OCI-LY1 (cell line): ENCODE data around the gene IGF2R.

Experiments
- H2AFZ ChIP-seq: fragments of 200-600 bp; sonication (generic), shearing (Covaris generic); 2 replicates; pipeline ENCODE4 v1.6.0; 2014; ENCODE audit warnings: antibody characterized with exemption, mild to moderate bottlenecking, low read length
- H3F3A ChIP-seq: fragments of 200-600 bp; sonication (generic), shearing (Covaris generic); 2 replicates; pipeline ENCODE4 v1.6.0; 2014; ENCODE audit warnings: mild to moderate bottlenecking, antibody characterized with exemption, low read length, moderate library complexity; ENCODE audit not compliant: insufficient read depth
- H3K27ac ChIP-seq: fragments of 200-600 bp; sonication (generic); 2 replicates; pipeline ENCODE4 v1.5.1; 2014; ENCODE audit warnings: low read length, mixed run types, mild to moderate bottlenecking, low read depth; ENCODE audit not compliant: poor library complexity, severe bottlenecking
- H3K27me3 ChIP-seq: fragments of 200-600 bp; sonication (generic); 2 replicates; pipeline ENCODE4 v1.6.0; 2014; ENCODE audit warnings: antibody characterized with exemption, mild to moderate bottlenecking, low read length, moderate library complexity; ENCODE audit not compliant: insufficient read depth
- H3K36me3 ChIP-seq: fragments of 200-600 bp; sonication (generic); 2 replicates; pipeline ENCODE4 v1.6.1; 2014; ENCODE audit warnings: mild to moderate bottlenecking, antibody characterized with exemption, low read length, moderate library complexity, mixed read lengths; ENCODE audit not compliant: insufficient read depth
- H3K4me1 ChIP-seq: fragments of 200-600 bp; sonication (generic); 2 replicates; pipeline ENCODE4 v1.5.1; 2014; ENCODE audit warnings: mild to moderate bottlenecking, low read length, moderate library complexity; ENCODE audit not compliant: insufficient read depth, severe bottlenecking
- H3K4me2 ChIP-seq: fragments of 200-600 bp; sonication (generic), shearing (Covaris generic); 2 replicates; pipeline ENCODE4 v1.6.1; 2014; ENCODE audit warnings: low read length
- H3K4me3 ChIP-seq: fragments of 200-600 bp; sonication (generic); 2 replicates; pipeline ENCODE4 v1.5.1; 2014; ENCODE audit warnings: low read length, low read depth, mild to moderate bottlenecking, mixed read lengths; ENCODE audit not compliant: poor library complexity, severe bottlenecking
- H3K79me2 ChIP-seq: fragments of 200-600 bp; shearing (Covaris generic); 2 replicates; pipeline ENCODE4 v1.6.1; 2016; ENCODE audit warnings: mixed run types, low read length, mixed read lengths; ENCODE audit not compliant: insufficient read depth
- H3K9ac ChIP-seq: fragments of 200-600 bp; sonication (generic), shearing (Covaris generic); 2 replicates; pipeline ENCODE4 v1.6.1; 2014; ENCODE audit warnings: mild to moderate bottlenecking, low read length, mixed read lengths
- H3K9me2 ChIP-seq: fragments of 200-600 bp; sonication (generic), shearing (Covaris generic); 2 replicates; pipeline ENCODE4 v1.6.1; 2014; ENCODE audit warnings: low read depth, mild to moderate bottlenecking, low read length, mixed read lengths
- H3K9me3 ChIP-seq: fragments of 200-600 bp; shearing (Covaris generic); 2 replicates; pipeline ENCODE4 v1.6.1; 2014; ENCODE audit warnings: low read length, mixed read lengths
- H4K20me1 ChIP-seq: fragments of 200-600 bp; sonication (generic), shearing (Covaris generic); 2 replicates; pipeline ENCODE4 v1.6.0; 2016; ENCODE audit warnings: mild to moderate bottlenecking, low read length; ENCODE audit not compliant: insufficient read depth
- EZH2 ChIP-seq: fragments of 200-600 bp; sonication (generic), shearing (Covaris generic); IDR thresholded peaks from 2 replicates; pipeline ENCODE4 v1.8.0; 2017; ENCODE audit warnings: borderline replicate concordance, mixed run types, mild to moderate bottlenecking, antibody characterized with exemption, low read length, moderate library complexity, mixed read lengths
- TF ChIP-seq, protein P1 (sequence below): fragments of 200-600 bp; sonication (generic), shearing (Covaris generic); IDR thresholded peaks from 2 replicates; pipeline ENCODE4 v1.5.1; 2017; ENCODE audit warnings: mild to moderate bottlenecking, antibody characterized with exemption, low read length, moderate library complexity, mixed read lengths

IGF2R gene

DNA sequence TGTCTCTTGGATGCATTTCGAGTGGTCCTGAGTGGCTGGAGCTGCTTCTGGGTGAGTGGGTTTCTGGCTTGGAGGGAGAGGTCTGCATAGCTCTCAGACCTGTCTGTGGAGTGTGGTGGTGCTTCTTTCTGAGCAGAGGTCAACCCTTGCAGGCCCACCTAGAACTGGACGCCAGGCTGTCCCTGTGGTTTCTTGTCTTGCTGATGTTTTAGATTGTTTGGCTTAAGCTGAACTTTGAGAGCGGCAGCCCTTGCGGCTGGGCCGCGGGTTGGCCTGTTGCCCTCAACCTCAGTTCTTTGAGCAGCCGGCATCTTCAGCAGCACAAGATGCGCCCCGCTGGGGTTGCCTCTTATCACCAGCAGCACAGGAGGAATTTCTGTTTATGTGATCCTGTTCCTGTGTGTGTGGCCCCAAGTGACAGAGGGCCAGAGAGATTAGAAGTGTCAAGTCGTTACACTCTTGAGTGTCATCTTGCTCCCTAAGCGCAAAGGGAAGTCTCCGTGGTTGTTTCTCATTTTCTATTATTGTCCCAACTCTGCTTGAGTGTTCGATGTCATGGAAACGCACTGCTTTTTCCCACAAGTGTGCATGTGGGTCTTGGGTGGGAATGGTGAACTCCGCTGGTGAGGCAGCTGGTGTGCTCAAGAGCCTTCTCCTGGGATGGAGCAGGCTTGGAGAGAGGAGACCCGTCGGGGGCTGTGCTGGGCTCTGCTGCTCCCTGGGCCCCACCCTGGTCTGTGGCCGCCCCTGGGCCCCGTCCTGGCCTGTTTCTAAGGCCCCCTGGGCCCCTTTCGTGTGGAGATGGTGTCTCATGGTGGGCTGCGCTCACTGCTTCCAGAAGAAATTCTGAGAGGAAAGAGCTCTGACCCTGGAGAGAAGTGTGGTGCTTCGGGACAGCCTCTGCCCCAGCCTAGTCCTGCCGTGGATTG, 132.7 kb downstream of the IGF2R start:
- Histone ChIP-seq H3K9ac (no peak overlapping the region), H3K27me3 (no peaks in the 10 kb centered on the region), H3K27ac (no peak overlapping the region), H3K79me2 (no peaks in the 10 kb centered on the region), H3F3A (no peaks in the 10 kb centered on the region), H3K9me3 (no peaks in the 10 kb centered on the region), H3K4me3 (no peak overlapping the region), H3K4me2 (no peak overlapping the region), H3K9me2 (no peaks in the 10 kb centered on the region), H3K36me3 (peaks cover 20% of the 10 kb centered on the region; the same call in 1 of the 2 replicates), H2AFZ (no peak overlapping the region), H3K4me1 (no peaks in the 10 kb centered on the region), H4K20me1 (no peaks in the 10 kb centered on the region)
- no peak for TF ChIP-seq EZH2
- TF ChIP-seq, protein P1, sequence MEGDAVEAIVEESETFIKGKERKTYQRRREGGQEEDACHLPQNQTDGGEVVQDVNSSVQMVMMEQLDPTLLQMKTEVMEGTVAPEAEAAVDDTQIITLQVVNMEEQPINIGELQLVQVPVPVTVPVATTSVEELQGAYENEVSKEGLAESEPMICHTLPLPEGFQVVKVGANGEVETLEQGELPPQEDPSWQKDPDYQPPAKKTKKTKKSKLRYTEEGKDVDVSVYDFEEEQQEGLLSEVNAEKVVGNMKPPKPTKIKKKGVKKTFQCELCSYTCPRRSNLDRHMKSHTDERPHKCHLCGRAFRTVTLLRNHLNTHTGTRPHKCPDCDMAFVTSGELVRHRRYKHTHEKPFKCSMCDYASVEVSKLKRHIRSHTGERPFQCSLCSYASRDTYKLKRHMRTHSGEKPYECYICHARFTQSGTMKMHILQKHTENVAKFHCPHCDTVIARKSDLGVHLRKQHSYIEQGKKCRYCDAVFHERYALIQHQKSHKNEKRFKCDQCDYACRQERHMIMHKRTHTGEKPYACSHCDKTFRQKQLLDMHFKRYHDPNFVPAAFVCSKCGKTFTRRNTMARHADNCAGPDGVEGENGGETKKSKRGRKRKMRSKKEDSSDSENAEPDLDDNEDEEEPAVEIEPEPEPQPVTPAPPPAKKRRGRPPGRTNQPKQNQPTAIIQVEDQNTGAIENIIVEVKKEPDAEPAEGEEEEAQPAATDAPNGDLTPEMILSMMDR = no peak

DNA sequence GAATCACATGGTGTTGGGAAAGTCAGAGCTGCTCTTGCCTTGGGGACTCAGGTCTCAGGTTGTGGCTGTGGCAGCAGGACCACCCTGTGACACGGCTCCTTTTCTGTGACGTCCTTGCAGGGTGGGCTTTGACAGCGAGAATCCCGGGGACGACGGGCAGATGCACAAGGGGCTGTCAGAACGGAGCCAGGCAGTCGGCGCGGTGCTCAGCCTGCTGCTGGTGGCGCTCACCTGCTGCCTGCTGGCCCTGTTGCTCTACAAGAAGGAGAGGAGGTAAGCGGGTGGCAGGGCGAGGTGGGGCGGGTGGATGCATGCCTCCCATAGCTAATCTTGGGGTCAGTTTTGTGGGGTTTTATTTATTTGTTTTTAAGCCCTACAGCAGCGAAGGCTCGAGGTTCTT, 133.5 kb downstream of the IGF2R start:
- H3K36me3 ChIP-seq = peaks cover 14% of the 10 kb centered on the region; the same call in 1 of the 2 replicates
- no peaks in the 10 kb centered on the region for H3K9me3 ChIP-seq
- H3K4me3 ChIP-seq = no peak overlapping the region
- no peaks in the 10 kb centered on the region for H3K27me3 ChIP-seq
- H3F3A ChIP-seq = no peaks in the 10 kb centered on the region
- no peak overlapping the region for H3K4me2 ChIP-seq
- H2AFZ ChIP-seq = no peak overlapping the region
- H3K4me1 ChIP-seq = no peaks in the 10 kb centered on the region
- H4K20me1 ChIP-seq = no peaks in the 10 kb centered on the region
- H3K9me2 ChIP-seq = no peaks in the 10 kb centered on the region
- H3K9ac ChIP-seq = no peak overlapping the region
- no peak overlapping the region for H3K27ac ChIP-seq
- no peak for TF ChIP-seq EZH2
- TF ChIP-seq, protein P1 = no peak
- H3K79me2 ChIP-seq = no peaks in the 10 kb centered on the region

DNA sequence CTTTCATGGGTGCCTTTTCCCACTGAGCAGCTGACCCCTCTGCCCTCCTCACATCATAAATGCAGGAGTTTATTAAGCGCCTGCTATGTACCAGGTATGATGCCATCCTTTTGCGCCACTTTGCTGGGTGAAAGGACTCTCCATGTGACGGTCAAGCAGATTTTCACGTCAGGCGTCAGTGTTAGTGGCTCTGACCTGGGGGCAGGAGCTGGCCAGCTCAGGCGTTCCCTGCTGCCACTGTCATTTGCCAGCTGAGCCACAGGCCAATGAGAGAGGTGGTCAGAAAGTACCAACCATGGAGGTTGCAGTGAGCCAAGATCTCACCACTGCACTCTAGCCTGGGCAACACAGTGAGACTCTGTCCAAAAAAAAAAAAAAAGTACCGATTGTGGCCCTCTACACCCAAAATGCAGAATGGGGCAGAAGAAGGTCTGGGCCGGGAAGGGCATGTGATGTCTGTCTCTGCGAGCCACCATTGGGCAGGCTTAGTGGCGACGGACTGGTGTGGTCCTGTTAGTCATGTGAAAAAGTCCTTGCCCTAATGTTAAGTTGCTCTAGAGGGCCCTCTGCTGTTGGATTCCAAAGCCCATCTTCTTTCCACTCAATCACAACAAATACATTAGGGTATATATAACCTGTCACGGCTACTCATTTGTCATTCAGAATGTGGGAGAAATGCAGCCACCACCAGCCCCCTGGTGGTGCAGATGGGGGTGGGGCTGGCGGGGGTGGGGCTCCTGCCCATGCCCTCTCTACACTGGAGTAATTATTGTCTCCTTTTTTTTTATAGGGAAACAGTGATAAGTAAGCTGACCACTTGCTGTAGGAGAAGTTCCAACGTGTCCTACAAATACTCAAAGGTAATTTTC, 134.3 kb downstream of the IGF2R start:
- Histone ChIP-seq H3K4me1 (no peaks in the 10 kb centered on the region), H3K9me2 (no peaks in the 10 kb centered on the region), H3K4me3 (no peak overlapping the region), H3F3A (no peaks in the 10 kb centered on the region), H3K9ac (no peak overlapping the region), H3K27me3 (no peaks in the 10 kb centered on the region), H2AFZ (no peak overlapping the region), H3K36me3 (peaks cover 10% of the 10 kb centered on the region; the same call in 1 of the 2 replicates), H3K9me3 (no peaks in the 10 kb centered on the region), H3K4me2 (no peak overlapping the region), H4K20me1 (no peaks in the 10 kb centered on the region), H3K27ac (no peak overlapping the region), H3K79me2 (no peaks in the 10 kb centered on the region)
- TF ChIP-seq EZH2 = no peak
- TF ChIP-seq, protein P1 = peak; percentile 69
